Subcutaneous adipose tissue (tissue), 4 donors: ENCODE results near the gene ADCY7. TPM values are rescaled to one million over a fixed set of nuclear protein-coding genes. Genes with fewer than 3 reads are reported as not detected.

Source experiments
- small RNA-seq: library from RNA; depleted of rRNA; stranded (forward); fragments of <200 nt; gene quantifications from one replicate; pipeline ENCODE3, GENCODE V24; 2016
- total RNA-seq, 4 donors: library from RNA; depleted of rRNA; stranded (reverse); fragments of >200 nt; gene quantifications; one replicate each; pipeline ENCODE4 v1.1.0, GENCODE V29; 2016
- TF ChIP-seq, protein P1 (sequence below): fragments of 450-650 bp; IDR thresholded peaks from one replicate; pipeline ENCODE4 v1.5.1; 2016; ENCODE audit warnings: low read depth, mild to moderate bottlenecking, control low read depth, antibody characterized with exemption, moderate library complexity

ADCY7 gene
- total RNA-seq, 4 donors from 2014 or later = 16.6 to 42.3 (median 29.1) TPM

DNA sequence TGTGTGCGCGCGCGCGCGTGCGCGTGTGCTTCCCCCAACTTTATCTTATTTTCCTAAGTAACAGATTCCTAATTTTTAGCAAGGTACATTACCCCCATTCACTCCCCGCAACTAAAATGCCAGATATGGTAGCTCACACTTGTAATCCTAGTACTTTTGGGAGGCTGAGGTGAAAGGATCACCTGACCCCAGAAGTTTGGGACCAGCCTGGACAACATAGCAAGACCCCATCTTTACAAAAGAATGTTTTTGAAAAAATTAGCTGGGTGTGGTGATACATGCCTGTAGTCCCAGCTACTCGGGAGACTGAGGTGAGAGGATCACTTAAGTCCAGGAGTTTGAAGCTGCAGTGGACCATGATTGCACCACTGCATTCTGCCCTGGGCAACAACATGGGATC is 97.3 kb downstream of the ADCY7 start:
- TF ChIP-seq, protein P1, sequence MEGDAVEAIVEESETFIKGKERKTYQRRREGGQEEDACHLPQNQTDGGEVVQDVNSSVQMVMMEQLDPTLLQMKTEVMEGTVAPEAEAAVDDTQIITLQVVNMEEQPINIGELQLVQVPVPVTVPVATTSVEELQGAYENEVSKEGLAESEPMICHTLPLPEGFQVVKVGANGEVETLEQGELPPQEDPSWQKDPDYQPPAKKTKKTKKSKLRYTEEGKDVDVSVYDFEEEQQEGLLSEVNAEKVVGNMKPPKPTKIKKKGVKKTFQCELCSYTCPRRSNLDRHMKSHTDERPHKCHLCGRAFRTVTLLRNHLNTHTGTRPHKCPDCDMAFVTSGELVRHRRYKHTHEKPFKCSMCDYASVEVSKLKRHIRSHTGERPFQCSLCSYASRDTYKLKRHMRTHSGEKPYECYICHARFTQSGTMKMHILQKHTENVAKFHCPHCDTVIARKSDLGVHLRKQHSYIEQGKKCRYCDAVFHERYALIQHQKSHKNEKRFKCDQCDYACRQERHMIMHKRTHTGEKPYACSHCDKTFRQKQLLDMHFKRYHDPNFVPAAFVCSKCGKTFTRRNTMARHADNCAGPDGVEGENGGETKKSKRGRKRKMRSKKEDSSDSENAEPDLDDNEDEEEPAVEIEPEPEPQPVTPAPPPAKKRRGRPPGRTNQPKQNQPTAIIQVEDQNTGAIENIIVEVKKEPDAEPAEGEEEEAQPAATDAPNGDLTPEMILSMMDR = no peak

DNA sequence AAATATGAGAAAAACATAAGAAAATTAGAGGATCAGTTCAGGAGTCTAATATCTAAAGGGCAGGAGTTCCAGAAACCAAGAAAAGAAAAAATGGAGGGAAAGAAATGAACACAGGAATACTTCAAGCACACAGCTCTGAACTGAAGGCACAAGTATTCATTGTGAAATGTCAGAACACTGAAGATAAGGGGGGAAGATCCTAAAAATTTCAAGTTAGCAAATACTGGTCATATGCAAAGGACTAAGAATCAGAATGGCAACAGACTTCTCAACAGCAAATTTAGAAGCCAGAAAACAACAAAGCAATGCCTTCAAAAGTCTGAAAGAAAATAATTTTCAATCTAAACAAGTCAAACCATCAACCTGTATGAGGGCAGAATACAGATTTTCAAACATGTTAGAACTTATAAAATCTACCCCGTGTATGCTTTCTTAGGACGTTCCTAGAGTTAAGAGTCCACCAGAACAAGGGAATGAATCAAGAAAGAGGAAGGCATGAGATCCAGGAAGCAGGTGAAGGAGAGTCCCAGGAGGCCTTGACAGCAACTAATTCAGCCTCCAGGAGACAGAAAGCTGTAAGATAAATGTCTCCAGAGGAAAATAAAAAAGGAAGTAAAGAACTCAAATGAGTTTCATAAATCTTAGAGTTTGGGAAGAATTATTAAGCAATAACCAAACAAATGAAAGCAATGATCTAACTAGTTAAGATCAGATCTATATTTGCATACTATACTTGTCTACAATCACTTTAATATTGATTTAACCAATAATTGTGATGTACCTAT is 99.6 kb downstream of the ADCY7 start:
- TF ChIP-seq, protein P1 = no peak

Small RNA genes within 50 kb of the gene (small RNA-seq; reads per million reads assigned to genes)
- gene MIR6771 = not detected

Other genes starting within 250 kb of the ADCY7 start
- 10 to 100 TPM; 10.9 to 39.8 (median 28.7) TPM for gene CNEP1R1, start 241.3 kb upstream of the ADCY7 start, total RNA-seq
- gene HEATR3, start 200.6 kb upstream of the ADCY7 start, total RNA-seq = 10 to 100 TPM; 14.3 to 42.2 (median 19.8) TPM
- 10 to 100 TPM; 12.4 to 14.3 (median 13.2) TPM for gene TENT4B, start 113.2 kb upstream of the ADCY7 start, total RNA-seq
- 10 to 100 TPM; 33.0 to 49.9 (median 40.5) TPM for gene BRD7, start 102.4 kb downstream of the ADCY7 start, total RNA-seq